ENCODE data around the gene IGSF21.

The IGSF21 gene

DNA sequence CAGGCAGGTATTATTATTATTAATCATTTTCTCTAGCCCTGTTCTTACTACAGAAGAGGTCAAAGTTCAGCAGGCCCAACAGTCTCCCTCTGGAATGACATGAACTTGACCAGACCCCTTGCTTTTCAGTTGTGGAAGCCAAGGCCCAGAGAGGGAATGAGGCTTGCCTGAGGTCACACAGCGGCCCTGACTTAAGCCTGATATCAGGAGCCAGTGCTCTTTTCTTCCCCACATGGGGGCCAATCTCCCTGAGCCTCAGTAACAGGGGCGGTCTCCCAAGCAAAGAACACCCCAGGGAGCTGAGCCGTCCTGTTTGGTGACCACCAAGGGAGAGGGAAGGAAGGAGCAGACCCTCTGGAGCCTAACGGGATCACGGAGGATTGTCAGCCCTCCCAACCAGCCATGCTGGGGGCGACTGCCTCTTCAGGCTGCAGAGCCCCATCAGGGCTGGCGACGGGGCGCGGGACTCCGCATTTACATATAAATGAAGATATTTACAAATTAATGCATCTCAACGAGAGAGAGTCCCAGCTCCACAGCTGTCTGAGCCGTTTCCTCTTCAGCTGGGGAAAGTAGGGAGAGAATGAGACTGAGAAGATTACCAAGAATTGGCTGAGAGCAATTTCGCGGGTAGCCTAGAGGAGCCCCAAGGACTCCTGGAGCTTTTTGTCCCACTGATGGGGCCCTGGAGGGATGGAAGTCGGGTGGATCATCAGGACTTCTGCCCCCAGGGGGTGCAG lies 187.0 kb downstream of the IGSF21 start:
- DNase-seq (ENCODE audit: low read depth in 3 of 3) = no peak

DNA sequence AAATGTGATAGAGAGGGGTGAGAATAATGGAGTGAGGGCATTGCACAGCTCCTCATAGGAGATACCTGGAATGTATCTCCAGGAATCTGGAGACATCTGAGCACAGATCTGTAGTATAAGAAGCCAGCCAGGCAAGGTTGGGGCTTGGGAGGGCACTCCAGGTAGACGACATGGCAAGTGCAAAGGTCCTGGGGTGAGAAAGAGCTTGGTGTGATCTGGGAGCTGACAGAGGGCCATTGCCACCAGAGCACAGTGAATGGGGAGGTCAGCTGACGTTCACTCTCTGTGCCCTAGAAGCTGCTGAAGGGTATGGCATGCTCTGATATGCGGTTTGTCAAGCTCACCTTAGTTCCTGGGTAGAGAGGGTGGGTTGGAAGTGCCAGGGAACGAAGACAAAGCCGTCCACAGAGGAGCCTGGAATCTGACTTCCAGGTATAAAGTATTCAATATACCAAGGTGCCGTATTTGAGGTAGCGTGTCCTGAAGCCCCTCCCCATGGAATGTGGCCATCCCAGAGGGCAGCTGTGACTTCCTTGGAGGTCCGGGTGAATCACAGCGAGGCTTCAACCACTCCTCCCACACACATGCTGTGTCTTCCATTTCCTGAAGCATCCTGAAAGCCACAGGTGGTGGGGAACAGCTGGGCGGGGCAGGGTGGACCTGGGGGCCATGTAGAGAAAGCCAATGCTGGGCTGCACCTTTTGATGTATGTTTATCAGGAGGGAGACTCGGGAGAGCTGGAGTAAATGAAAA lies 190.5 kb downstream of the IGSF21 start:
- no peak for DNase-seq (ENCODE audit: low read depth in 3 of 3)

DNA sequence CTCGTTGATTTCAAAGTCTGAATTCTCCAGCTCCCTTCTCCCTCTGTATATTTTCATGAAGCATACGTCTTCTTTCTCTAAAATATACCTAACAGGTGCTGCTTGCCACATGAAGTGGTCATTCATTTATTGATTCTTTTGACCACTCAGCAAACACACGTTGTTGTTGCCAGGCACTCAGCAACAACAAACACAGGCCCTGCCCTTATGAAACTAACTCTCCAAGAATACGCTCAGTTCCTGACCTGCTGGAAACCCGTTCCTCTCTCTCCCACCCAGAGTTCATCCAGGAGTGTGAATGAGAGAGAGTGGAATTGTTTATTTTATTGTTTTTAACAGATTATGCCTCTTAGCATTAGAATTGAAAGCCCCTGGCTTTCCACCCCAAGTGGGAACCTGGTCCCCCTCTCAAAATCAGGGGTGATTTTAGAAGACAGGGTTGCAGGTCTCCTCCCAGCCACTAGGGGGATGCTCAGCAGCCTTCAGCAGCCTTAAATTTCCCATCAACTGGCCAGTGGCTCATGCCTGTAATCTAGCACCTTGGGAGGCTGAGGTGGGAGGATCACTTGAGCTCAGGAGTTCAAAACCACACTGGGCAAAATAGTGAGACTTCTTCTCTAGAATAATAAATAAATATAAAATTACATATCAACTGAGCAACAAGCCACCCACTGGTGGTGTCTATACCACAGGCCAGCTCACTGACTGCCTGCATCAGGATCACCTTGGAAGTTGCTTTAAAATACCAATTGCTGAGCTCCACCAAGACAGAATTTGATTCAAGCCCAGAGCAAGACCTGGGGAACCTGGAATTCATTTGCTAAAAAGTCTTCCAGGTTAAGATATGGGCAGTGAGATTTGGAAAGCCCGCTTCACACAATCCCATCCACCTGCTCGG lies 192.1 kb downstream of the IGSF21 start:
- DNase-seq (ENCODE audit: low read depth in 3 of 3) = peak in 1 of 3 experiments; percentile 18

DNA sequence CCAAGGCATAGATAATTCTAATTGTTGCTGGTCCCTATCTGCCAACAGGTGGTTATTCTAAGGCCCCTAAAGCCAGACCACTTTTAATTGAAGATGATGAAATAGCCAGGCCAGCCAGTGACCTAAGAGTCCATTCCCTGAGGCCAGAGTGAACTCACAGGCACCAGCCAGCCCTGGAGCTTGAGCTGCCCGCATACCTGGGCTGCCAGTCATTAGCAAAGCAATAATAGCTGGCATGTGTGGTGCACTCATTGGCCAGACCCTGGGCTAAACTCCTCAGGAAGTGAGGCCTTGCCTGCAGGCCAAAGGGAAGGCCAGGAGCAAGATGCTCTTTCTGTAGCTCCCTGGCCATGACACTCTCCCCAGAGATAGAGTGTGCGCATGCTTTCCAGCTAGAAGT lies 192.8 kb downstream of the IGSF21 start:
- no peak for DNase-seq (ENCODE audit: low read depth in 3 of 3)

DNA sequence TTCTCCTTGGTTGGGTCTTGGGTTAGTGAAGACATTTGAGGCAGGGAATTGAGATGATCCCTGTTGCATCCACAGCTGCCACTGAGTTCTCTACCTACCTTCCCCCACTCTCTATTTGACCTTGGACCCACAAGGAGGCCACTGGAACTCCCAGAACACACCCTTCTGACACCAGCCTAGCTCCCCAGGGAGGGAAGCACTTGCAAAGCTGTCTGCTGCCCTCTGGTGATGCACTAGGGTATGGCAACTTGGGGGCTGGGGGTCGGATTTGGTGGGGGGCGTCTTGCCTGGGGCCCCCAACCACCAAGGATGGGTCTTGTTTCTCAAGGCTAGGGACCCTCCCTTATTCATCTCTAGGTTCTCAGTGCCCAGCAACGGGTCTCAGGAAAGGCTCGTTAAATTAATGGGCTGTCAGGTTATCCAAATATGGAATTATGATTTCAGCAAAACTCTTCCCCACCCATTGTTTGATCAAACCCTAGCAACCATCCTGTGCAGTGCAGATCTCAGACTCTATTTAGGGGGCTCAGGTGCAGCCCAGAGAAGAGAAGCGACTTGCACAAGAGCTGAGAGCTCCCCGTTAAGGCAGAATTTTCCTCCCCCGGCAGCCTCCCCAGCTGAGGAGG lies 195.3 kb downstream of the IGSF21 start:
- DNase-seq (ENCODE audit: low read depth in 3 of 3) = no peak

DNA sequence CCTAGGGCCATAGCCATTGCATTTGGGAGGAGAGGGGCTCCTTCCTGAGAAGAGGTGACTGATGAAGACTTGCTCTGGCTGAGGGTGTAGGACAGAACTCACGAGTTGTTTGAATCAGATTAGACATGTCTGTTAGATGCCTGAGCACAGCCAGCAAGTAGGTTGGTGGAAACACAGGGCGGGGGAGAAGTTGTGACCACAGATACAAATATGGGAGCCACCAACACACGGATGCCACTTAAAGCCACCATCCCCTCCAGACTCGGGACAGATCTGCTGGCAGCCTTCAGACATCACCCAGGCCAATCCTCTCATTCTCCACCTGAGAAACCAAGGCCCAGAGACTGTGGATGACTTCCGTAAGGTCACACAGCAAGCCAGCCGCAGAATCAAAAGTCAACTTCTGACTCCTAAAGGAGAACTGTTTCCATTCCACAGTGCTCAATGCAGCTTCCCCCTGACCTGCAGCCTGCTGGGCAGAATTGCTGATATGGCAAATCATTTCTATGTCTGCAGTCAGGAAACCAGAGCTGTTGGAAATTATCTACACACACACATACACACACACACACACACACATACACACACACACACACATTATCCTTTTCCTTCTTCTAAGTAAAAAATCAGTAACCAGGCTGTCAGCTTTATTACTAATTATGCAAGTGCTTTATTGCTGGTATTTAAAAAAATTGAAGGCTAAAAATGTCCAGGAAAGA lies 196.7 kb downstream of the IGSF21 start:
- DNase-seq (ENCODE audit: low read depth in 3 of 3) = no peak

DNA sequence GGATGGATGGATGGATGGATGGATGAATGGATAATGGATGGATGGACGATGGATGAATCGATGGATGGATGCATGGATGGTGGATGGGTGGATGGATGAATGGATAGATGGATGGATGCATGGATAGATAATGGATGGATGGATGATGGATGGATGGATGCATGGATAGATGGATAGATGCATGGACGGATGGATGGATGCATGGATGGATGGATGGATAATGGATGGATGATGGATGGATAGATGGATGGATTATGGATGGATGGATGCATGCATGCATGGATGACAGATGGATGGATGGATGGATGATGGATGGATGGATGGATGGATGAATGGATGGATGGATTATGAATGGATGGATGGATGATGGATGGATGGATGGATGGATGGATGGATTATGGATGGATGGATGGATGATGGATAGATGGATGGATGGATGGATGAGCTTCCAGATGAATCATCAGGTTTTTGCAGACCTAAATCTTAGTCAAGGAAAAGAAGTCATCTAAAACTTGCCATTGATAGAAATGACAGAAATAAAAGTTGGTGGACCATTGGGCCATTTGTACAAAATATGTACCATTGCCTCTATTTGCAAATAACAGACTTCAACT lies 197.7 kb downstream of the IGSF21 start:
- DNase-seq (ENCODE audit: low read depth in 3 of 3) = no peak

DNA sequence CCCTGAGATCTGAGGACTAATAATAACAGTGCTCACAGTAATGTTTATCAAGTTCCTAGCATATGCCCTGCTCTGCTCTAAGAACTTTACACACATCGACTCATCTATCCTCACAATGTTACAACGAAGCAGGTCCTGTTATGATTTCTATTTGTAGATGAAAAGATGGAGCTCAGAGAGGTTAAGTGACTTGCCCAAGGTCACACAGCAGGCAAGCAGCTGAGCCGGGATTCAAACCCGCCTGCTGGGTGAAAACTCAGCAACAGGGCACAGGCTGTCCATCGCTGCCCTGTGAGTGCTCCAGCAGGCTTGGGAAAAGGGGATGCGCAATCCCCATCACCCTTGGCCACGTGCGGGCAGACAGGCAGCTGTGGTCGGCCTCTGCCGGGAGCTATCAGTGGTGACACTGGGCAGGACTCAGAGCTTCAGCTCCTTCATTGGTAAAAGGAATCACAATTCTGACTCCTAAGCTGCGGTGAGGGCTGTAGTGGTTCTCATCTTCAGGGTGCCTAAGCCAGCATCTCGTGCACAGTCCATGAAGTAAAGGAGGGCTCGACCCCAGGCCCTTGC lies 199.8 kb downstream of the IGSF21 start:
- no peak for DNase-seq (ENCODE audit: low read depth in 3 of 3)

DNA sequence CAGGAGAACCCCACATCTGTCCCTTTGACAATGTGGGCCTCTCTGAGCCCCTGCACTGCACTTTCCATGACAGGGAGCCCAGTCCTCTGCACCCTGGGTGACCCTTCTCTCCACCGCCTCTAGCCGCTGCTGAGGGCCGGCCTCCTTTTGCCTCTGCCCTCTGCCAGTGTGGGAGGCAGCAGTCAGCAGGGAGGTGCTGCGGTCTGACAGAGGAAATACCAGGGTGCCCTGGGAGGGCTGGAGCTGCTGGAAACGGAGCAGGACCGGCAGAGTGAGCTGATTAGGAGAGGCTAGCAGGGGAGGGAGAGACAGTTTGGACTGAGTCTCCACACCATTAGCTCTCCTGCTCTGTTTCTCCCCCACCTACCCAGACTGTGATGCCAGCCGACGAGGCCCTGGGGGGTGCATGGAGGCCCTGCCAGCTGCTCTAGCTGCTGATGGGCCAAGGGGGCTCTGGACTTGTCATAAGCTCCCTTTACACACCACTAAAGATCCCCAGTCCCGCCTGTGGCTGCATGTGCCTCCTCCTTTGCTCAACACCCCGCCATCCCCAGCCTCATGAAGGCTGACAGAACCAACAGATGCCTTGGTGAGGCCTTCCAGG lies 202.1 kb downstream of the IGSF21 start:
- DNase-seq (ENCODE audit: low read depth in 3 of 3) = no peak

DNA sequence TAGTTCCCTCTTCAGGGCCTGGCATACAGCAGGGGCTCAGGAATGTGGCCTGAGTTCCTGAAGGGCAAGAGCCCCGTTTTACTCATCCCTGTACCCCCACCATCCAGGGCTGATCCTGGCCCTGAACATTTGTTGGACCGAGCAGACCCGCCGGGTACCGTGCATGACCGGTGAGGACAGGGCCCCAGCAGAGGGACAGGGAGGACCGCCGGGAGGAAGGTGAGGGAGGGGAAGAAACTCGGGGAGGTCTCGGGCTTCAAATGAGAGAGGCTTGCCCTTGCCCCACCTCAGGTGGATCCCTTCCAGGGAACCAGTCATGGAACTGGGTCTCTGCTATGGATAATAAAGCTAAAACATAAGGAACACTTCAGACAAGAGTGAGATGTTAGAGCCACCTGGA lies 205.4 kb downstream of the IGSF21 start:
- no peak for DNase-seq (ENCODE audit: low read depth in 3 of 3)

DNA sequence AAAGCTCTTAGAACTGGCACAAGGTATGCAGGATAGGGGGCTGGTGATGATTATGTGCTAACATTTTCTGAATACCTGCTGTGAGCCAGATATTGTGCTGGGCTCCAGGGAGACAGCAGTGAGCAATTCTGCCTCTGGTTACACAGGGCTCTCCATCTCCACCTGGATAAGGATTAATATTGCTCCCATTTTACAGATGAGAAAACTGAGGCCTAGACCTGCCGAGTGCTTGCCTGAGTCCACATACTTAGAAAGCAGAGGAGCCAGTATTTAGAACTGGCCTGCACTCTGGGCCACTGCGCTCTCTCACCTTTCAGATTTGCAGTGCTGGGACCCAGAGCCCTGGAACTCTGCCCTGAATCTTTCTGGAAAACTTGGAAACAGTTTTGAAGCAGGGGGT lies 205.9 kb downstream of the IGSF21 start:
- DNase-seq (ENCODE audit: low read depth in 3 of 3) = no peak

DNA sequence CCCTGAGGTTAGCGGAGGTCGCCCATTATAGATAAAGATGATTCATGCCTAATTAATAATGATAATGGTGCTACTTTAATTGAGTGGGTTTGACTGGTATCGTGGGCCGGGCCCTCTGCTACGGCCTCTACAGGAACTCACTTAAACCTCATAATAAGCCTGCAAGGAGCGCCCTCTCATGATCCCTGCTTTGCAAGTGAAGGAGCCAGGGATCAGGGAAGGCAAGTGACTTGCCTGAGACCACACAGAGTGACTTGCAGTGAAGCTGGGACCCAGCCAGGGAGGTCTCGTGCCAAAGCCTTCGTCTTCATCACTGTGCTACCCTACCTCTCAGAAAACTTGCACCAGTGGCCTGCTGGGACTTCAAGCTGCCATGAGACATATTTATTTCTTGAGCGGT lies 206.8 kb downstream of the IGSF21 start:
- no peak for DNase-seq (ENCODE audit: low read depth in 3 of 3)

DNA sequence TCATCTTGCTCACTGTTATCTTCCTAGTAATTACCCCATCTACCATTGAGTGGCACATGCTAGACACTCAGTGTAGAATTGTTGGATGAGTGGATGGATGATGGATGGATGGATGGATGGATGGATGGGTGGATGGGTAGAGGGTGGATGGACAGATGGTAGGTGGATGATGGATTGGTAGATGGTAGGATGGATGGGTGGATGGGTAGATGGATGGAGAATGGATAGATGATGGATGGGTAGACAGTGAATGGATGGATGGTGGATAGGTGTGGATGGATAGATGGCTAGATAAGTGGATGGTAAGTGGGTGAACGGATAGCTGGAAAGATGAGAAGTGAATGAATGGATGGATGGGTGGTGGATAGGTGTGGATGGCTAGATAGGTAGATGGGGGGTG lies 207.9 kb downstream of the IGSF21 start:
- DNase-seq (ENCODE audit: low read depth in 3 of 3) = no peak

DNA sequence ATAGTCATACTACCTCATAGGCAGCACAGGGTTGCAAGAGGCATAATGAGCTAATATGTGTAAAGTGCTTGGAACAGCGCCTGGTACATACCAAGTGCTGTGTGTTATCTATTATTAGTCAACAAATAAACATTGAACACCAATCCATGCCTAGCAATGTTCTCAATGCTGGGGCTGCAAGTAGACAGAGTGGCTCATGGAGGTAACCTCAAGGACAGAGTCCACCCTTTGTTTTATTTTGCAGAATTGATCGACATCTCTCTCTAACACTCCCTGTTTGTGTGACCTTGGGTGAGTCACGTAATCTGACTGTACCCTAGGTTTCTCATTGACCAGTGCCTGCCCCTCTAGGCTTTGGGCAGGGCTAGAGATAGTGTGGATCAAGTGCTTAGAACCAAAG lies 209.2 kb downstream of the IGSF21 start:
- DNase-seq (ENCODE audit: low read depth in 3 of 3) = no peak

DNA sequence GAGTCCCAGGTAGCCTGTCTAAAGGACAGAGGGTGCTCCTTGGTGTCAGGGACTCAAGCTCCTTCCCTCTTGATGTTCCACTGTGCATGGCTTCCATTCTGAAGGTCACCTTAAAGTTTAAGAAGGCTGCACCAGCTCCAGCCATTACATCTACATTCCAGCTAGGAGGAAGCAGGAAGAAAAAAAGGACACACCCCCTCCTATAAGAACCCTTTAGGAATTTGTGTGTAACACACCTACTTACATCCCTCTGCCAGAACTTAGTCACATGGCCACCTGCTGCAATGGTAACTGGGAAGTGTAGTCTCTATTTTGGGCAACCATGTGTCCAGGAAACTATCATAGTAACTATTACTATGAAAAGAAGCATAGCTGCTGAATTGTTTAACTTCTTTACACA lies 211.5 kb downstream of the IGSF21 start:
- DNase-seq (ENCODE audit: low read depth in 3 of 3) = no peak

DNA sequence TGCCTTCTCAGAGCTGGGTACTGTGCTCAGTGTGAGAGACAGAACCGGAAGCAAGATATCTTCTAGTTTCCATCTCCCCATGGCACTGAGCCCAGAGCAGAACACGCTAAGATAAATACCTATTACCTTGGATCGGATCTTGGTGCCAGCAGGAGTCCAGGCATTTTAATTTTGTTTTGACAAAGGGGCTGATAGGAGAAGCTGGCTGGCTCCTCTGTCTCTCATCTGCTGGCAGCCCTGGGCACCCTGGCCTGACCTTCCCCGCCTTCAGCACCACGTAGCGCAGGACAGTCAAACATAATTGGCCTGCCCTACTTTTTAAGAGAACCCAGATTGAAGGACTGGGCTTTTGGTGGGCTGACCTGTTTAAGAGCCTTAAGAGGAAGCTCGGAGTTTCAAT lies 212.5 kb downstream of the IGSF21 start:
- no peak for DNase-seq (ENCODE audit: low read depth in 3 of 3)

DNA sequence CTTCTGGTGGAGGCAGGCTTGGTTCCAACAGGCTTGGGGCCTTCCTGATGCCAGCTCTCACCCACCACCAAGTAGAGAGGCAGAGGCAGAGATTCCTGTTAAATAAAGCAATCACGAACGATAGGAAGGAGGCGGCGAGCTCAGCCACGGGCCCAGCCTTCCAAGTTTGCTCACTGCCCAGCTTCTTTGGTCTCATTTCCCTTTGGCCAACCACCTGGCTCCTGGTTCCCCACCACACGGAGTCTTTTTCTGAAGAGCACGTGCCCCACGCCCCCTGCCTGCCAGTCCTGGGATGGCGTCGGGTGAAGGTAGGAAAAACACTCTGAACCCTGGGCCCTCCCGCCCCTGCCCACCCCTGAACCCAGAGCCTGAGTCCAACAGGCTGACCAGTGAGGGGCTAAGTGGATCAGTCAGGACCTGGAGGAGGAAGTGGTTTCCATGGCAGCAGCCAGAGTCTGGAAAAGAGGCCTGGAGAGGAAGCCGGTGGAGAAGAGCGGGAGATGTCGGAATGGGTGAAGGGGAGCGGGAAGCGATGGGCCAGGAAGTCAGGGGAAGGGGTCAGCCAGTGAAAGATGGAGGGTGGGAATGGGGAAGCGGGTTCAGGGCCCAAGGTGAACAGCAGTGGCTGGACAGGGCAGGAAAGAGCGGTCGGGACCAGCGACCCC lies 214.9 kb downstream of the IGSF21 start:
- DNase-seq (ENCODE audit: low read depth in 3 of 3) = no peak

DNA sequence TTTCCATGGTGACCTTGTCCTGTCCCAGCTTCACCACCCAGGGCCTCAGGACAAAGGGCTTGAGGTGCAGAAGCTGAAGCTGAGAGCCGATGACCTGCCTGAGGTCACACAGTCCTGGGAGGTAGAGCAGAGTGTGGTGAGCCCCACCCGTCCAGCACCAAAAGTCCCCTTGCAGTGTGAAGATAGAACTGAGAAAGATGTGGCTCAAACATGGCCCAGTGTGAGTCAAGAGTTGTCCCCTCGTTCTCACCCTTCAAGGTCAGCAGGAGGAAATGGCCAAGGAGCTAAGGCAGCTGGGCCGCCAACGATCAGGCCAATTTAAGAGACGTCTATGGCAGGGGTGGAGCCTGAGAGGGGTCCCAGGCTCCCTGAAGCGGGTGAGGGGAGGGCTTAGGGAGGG lies 215.7 kb downstream of the IGSF21 start:
- DNase-seq (ENCODE audit: low read depth in 3 of 3) = no peak

DNA sequence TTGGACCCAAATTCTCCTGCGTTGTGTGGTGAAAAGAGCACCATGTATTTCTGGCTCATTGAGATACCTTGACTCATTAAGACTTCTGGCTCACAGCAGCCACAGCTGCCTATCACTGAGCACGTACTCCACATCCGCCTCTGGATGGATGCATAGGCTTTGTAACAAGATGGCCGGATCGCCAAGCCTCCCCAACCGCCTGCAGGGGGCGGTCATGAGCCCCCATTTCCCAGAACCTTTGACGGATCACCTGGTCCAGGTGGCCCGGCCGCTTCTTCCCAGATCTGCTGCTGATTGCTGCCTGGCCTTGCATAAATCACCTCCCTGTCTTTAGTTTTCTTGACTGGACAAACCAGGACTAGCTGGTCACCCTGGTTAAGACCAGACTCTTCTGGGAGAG lies 216.6 kb downstream of the IGSF21 start:
- no peak for DNase-seq (ENCODE audit: low read depth in 3 of 3)

DNA sequence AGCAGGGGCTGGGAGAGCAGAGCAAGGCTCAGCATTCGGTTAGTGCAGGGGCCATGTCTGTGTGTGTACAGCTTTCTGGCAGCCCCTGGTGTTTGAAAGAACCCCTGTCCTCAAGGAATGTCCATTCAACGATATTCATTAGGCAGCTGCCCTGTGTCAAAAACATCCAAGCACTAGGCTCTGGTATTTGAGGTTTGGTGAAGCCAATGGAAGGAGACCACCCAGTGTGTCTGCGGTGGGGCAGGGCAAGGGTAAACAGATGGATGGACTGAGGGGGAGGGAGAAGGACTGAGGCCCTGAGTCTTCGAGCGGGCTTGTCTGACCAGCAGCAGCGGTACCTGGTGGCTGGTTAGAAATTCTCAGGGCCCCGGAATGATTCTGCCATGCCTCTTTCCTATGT lies 217.5 kb downstream of the IGSF21 start:
- DNase-seq (ENCODE audit: low read depth in 3 of 3) = no peak
